Effector memory CD4-positive, alpha-beta T cell (primary cell): Measurements from ENCODE around the gene NOS1AP.

Source experiments
- DNase-seq, 3 donors: peaks; one replicate each; pipeline ENCODE4 v3.0.0-alpha.2; 2020
- H3K27ac ChIP-seq: 2 replicates; pipeline ENCODE4 v1.7.0; 2013; ENCODE audit warnings: mild to moderate bottlenecking, low read length, moderate library complexity; ENCODE audit not compliant: insufficient read depth, poor library complexity, severe bottlenecking
- H3K27me3 ChIP-seq: replicated peaks from 2 replicates; pipeline ENCODE4 v1.7.0; 2013; ENCODE audit warnings: mild to moderate bottlenecking, low read length; ENCODE audit not compliant: insufficient read depth, control insufficient read depth, poor library complexity, severe bottlenecking
- H3K36me3 ChIP-seq: 2 replicates; pipeline ENCODE4 v1.7.0; 2013; ENCODE audit warnings: mild to moderate bottlenecking, low read length, moderate library complexity; ENCODE audit not compliant: control insufficient read depth, insufficient read depth
- H3K4me1 ChIP-seq: 2 replicates; pipeline ENCODE4 v1.7.0; 2013; ENCODE audit warnings: low read length, mild to moderate bottlenecking; ENCODE audit not compliant: control insufficient read depth, insufficient read depth, poor library complexity, severe bottlenecking
- H3K4me3 ChIP-seq: 2 replicates; pipeline ENCODE4 v1.7.0; 2013; ENCODE audit warnings: low read length, low read depth, mild to moderate bottlenecking; ENCODE audit not compliant: insufficient read depth, poor library complexity, severe bottlenecking
- H3K9me3 ChIP-seq: 2 replicates; pipeline ENCODE4 v1.7.0; 2013; ENCODE audit warnings: mild to moderate bottlenecking, low read length, moderate library complexity; ENCODE audit not compliant: control insufficient read depth
- total RNA-seq, 3 donors: gene quantifications; one replicate each; lab custom pipeline; 2026; lab: John Stamatoyannopoulos, UW

The NOS1AP gene
- total RNA-seq: 0 to 0.09 (median 0) reads per million in 3 donors

DNA sequence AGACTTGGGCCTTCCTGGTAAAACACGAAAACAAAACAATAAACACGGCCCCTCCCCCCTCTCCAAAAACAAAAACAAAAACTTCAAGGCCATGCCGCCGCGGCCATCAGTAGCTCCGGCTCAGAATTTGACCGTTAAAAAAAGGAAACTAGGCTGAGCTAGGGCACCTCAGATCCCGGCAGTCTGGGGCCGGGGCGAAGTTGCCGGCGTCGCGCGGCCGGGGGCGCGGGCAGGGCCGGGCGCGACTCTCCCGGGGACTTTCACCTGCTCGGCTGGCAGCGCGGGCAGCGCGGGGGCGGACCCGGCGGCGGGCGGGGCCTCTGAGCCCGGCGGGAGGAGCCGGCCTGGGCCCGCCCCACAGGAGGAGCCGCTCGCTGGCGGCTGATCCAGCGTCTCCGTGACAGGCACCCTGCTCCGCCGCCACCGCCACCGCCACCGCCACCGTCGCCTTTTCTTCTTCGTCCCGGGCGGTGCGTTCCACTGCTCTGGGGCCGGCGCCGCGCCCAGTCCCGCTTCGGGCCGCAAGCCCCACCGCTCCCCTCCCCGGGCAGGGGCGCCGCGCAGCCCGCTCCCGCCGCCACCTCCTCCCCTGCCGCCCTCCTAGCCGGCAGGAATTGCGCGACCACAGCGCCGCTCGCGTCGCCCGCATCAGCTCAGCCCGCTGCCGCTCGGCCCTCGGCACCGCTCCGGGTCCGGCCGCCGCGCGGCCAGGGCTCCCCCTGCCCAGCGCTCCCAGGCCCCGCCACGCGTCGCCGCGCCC, at the start of gene NOS1AP:
TSS of gene NOS1AP (plus strand) at position 358 of the 760 bp plus-strand sequence. CDS start 487 bp downstream, outside the sequence.
- peak; percentile 38 to 61 (median 50) for DNase-seq
- Histone ChIP-seq H3K36me3 (no peaks in the 10 kb centered on the region), H3K9me3 (no peaks in the 10 kb centered on the region), H3K4me3 (peak within 1 kb of the TSS; percentile 38), H3K4me1 (peaks cover 11% of the 10 kb centered on the region), H3K27ac (no peak within 1 kb of the TSS), H3K27me3 (peaks cover 22% of the 10 kb centered on the region)

DNA sequence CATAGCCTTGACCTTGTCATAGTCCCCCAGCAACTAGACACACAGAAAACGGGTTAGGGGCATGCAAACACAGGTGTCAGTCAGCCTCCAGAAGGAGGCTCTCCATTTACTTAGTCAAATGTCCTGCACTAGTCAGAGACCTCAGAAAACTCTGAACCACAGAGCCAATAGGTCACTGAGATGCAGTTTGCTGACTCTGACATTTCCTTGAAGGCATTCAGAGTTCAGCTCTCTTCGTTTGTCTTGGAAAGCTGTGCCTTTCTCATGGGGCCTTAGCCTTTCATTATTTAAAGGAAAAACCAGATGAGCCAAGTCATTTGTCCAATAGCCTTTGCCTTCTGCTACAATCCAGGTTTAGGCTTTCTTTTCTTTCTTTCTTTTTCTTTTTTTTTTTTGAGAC, 49.3 kb upstream of the NOS1AP start:
- no peaks in the 10 kb centered on the region for H3K4me1 ChIP-seq
- H3K27me3 ChIP-seq: no peaks in the 10 kb centered on the region
- DNase-seq: no peak
- H3K4me3 ChIP-seq: no peak overlapping the region
- H3K9me3 ChIP-seq: no peaks in the 10 kb centered on the region
- no peaks in the 10 kb centered on the region for H3K36me3 ChIP-seq
- H3K27ac ChIP-seq: no peak overlapping the region

DNA sequence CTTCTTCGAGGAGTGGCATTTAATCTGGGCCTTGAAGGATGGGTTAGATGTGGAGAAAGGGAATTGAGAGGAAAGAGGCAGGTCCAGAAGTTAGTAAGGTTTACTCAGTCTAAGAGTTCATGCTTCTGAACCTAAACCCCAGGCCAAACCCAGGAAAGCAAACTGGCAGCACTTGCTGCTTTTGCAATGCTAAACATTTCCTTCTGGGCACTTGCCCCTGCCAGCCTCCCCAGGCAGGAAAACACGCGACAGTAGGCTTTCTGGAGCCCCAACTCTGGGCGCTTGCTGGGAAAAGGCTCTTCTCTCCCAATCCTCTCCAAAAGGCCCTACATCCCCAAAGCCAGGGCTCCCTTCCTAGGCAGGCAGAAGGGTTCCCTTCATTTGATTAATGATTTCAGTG, 48.4 kb upstream of the NOS1AP start:
- no peak overlapping the region for H3K27ac ChIP-seq
- no peak overlapping the region for H3K4me3 ChIP-seq
- H3K36me3 ChIP-seq: no peaks in the 10 kb centered on the region
- no peaks in the 10 kb centered on the region for H3K27me3 ChIP-seq
- H3K4me1 ChIP-seq: no peaks in the 10 kb centered on the region
- DNase-seq: no peak
- no peaks in the 10 kb centered on the region for H3K9me3 ChIP-seq

DNA sequence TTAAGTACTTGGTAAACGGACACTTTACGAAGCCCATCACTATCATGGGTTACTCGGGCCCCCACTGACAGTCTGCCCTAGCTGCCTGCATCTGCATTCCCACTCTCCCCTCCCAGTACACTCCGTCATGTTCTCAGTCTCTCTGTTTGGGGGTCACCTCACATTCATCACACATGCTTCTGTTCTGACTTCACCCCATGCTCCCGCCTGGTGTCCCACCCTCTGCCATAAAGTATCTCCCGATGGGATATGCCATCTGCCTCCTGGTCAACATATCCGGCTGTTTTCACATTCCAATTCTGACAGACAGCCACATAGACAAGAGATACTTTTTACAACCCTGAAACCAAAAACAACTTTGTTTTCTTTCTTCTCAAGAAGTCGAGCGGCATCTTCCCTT, 46.9 kb upstream of the NOS1AP start:
- H3K9me3 ChIP-seq: no peaks in the 10 kb centered on the region
- DNase-seq: no peak
- H3K27ac ChIP-seq: no peak overlapping the region
- H3K27me3 ChIP-seq: no peaks in the 10 kb centered on the region
- no peaks in the 10 kb centered on the region for H3K4me1 ChIP-seq
- no peaks in the 10 kb centered on the region for H3K36me3 ChIP-seq
- no peak overlapping the region for H3K4me3 ChIP-seq

DNA sequence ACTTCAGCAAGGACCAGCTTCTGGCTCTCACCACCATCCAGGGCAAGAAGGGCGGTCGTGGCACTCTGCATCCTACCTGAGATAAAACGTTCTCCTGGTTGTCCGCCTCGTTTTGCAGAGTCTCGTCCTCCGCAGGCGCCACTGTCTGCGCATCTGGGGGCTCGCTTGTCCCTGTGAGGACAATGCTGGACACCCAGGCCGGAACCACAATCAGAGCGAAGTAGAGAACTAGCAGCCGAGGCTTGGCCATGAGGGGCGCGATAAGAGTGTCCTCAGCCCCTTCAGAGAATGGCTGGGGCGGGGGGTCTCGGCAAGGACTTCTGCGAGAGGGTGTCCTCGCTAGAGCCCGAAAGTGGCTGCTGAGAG, 46.3 kb upstream of the NOS1AP start:
- H3K9me3 ChIP-seq: no peaks in the 10 kb centered on the region
- H3K27me3 ChIP-seq: no peaks in the 10 kb centered on the region
- no peak overlapping the region for H3K27ac ChIP-seq
- no peak for DNase-seq
- H3K4me1 ChIP-seq: no peaks in the 10 kb centered on the region
- H3K4me3 ChIP-seq: peak overlapping the region; percentile 68
- no peaks in the 10 kb centered on the region for H3K36me3 ChIP-seq

DNA sequence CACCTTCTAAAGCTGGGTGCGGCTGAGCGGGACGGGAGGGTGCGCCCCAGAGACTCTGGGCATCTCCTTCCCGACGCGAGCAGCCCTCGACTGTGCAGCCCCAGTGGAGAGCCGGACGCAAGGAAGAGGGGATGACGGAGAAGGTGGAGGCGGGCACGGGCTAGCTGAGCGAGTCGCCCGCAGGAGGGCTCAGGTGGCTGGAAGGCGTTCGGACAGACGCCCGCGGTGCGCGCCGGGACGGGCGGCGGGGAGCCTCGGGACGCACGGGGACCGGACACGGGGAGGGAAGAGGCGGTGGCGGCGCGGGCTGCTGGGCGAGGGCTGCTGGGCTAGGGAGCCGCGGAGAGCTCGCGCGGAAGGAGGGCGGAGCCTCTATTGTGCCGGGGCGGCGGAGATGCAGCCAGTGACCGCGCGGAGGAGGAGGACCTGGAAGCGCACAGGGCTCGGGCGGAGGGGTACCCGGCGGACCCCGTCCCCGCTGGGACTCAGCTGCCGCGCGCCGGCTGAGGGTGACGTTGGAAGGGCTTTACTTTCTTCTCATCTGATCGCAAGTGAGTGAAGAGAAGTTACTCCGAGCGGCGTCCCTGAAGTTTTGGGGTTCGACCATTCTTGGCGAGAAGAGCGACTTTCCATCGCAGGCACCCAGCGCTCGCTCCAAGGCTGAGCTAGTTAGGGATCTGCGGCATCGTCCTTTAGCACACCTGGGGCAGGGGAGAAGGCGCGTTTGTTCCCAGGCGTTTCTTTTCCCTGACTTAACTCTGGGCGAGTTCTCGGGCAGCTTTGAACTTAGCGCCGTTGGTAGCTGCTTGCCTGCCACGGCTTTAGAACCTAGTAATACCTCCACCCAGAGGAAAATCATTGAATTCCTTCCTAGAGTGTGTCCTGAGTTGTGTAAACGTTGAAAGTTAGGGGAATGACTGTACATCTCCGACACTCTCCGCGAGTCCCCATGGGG, 45.7 kb upstream of the NOS1AP start, which contains the start of gene OLFML2B:
TSS of gene OLFML2B (minus strand) at position 323 of the 955 bp plus-strand sequence. CDS start 439 bp downstream, outside the sequence.
- peak in 1 of 3 donors; percentile 6 for DNase-seq
- no peaks in the 10 kb centered on the region for H3K4me1 ChIP-seq
- H3K27me3 ChIP-seq: no peaks in the 10 kb centered on the region
- no peaks in the 10 kb centered on the region for H3K36me3 ChIP-seq
- H3K27ac ChIP-seq: no peak within 1 kb of the TSS
- no peaks in the 10 kb centered on the region for H3K9me3 ChIP-seq
- H3K4me3 ChIP-seq: peak within 1 kb of the TSS; percentile 68

DNA sequence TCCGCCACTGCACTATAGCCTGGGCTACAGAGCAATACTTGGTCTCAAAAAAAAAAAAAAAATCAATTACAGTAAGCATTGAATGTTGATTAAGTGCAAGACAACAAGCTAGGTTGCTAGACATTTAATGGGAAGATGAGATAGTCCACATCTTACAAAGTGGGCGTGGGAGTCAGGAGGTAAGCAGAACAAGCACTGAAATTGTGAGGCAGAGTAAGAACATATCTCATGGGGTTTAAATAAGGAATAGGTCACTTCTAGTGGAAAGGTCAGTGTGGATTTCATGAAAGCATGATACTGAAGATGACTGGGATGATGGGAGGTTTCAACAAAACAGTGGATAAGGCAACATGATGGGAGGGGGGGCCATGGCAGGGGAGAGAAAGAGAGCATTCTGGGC, 44.0 kb upstream of the NOS1AP start:
- H3K9me3 ChIP-seq: no peaks in the 10 kb centered on the region
- no peak overlapping the region for H3K4me3 ChIP-seq
- no peak for DNase-seq
- H3K27me3 ChIP-seq: no peaks in the 10 kb centered on the region
- no peaks in the 10 kb centered on the region for H3K36me3 ChIP-seq
- H3K4me1 ChIP-seq: no peaks in the 10 kb centered on the region
- H3K27ac ChIP-seq: no peak overlapping the region

DNA sequence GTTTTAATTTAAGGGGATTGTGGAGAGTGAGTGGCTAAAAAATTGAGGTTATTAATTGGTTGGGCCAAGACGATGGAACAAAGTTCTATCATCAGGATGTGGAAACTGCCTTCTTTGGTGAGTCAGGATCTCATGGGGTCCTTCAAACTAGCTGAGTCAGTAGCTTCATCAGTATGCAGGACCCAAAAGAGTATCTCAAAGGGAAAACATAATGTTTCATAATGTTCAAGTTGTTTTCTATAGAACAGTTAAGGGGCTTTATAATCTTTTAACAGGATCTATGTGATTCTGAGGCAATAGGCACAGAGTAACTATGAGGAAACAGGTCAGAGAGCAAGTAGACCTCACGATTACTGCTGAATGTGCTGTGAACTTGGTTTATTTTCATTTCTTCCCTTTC, 42.6 kb upstream of the NOS1AP start:
- no peak overlapping the region for H3K4me3 ChIP-seq
- no peaks in the 10 kb centered on the region for H3K36me3 ChIP-seq
- H3K27ac ChIP-seq: no peak overlapping the region
- no peaks in the 10 kb centered on the region for H3K9me3 ChIP-seq
- no peaks in the 10 kb centered on the region for H3K4me1 ChIP-seq
- no peak for DNase-seq
- no peaks in the 10 kb centered on the region for H3K27me3 ChIP-seq

DNA sequence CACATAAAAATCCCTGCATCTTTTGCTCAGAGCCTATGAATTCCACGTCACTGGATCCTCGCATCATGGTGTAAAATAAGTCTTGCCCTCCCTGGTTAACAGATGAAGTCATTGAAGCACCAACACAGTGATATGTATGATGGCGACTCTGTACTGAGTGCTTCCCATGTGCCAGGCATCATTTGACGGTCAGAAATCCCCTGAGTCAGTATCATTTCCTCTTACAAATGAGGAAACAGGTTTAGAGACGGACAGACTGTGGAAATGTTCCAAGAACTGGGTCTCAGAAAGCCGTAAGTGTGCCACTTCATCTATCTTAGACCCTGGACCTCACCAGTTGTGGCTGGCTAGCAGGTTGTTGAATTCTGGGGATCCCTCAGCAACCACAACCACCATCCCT, 40.8 kb upstream of the NOS1AP start:
- no peaks in the 10 kb centered on the region for H3K27me3 ChIP-seq
- no peaks in the 10 kb centered on the region for H3K9me3 ChIP-seq
- no peak for DNase-seq
- H3K27ac ChIP-seq: no peak overlapping the region
- no peaks in the 10 kb centered on the region for H3K4me1 ChIP-seq
- H3K4me3 ChIP-seq: no peak overlapping the region
- no peaks in the 10 kb centered on the region for H3K36me3 ChIP-seq

DNA sequence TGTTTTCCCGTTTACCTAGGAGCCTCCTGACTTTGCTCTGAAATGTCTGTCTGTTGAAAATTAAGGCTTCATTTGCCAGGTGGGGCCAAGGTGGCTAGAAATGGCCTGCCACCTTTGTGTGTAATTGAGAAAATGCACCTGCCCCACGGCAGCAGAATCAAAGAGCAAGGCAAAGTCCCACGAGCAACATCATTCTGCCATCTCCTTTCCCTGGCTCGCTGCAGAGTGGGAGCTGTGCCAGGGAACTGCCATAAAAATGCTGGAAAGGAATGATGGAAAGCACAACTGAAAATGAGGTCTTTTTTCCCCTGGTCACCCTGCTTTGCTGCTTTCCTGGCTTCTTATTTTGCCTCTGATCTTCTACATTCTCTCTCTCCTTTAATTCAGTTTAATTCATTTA, 40.3 kb upstream of the NOS1AP start:
- no peaks in the 10 kb centered on the region for H3K4me1 ChIP-seq
- no peak for DNase-seq
- no peaks in the 10 kb centered on the region for H3K27me3 ChIP-seq
- H3K9me3 ChIP-seq: no peaks in the 10 kb centered on the region
- H3K27ac ChIP-seq: no peak overlapping the region
- no peaks in the 10 kb centered on the region for H3K36me3 ChIP-seq
- H3K4me3 ChIP-seq: no peak overlapping the region
